ENCODE measurements around the gene HMGA1.

HMGA1 gene

DNA sequence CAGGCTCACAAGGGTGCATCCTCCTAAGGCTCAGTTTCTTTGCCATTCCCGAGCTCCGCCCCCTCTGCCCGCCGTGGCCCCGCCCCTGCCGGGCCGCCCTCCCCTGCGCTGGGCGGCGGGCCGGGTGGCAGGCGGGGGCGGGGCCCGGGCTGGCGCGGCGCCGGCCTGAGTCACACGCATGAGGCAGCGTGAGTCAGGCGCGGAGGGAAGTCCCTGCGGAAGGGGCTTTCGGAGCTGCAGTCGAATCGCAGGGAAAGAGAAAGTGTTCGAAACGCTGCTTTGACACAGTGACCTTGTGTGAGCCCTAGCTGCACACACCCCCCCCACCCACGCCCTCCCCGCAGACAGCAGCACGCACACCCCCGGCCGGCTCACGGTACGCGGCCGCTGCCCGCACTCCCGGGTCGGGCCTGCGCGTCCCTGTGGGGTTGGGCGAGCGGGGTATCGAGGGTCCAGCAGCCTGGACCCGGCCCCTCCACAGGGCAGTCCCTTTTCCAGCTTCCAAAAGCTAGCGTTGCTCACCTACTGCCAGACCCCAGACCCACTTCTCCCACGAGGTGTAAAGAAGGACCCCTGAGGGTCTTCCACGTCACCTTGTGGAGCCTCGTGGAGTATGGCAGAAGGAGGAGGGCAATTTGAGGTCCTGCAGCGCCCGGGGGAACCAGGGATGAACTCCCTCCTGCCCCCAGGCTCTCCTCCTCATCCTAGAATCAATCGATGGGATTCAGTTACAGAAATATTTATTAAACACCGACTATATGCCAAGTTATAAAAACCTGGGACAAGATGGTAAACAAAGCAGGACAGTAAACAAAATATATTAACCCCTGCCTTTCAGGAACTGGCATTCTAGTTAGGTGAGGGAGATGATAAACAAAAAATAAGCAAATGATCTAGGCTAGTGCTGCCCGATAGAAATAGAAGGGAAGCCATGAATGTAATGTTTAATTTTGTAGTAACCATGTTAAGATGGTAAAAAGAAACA lies 12.4 kb upstream of the HMGA1 start:
- DNase-seq = peak; percentile 81 to 92 (median 86)

DNA sequence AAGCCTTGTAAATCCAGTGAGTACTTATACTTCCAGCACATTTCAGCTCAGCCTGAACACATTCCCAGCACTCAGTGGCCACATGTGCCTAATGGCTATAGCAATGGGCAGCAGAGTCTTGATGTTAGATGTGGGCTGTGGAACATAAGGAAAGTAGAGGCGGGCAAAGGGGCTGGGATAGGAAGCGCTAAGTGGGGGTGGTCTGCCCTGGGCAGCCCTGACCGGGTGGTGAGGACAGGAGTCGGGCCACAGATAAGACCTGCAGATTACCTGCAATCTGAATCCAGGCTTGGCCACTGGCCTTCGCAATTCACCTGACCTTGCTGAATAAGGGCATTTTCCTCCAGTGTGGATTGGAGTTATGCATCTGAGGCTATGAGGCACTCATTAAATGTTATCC lies 11.1 kb upstream of the HMGA1 start:
- no peak for DNase-seq

DNA sequence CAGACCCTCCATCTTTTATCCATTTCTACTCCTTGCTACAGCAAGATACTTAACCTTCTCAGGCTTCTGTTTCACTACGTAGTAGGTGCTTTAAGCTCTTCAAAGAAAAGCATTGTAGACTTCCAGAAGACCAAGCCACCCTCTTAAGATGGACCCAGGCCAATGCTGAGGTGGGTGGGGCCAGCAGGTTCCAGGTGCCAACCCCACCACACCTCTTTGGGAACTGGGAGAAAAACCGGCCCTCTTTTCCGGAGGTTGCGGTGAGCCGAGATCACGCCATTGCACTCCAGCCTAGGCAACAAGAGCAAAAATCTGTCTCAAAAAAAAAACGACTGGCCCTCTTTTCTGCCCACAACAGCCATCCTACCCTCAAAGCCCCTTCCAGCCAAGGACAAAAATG lies 10.6 kb upstream of the HMGA1 start:
- no peak for DNase-seq

DNA sequence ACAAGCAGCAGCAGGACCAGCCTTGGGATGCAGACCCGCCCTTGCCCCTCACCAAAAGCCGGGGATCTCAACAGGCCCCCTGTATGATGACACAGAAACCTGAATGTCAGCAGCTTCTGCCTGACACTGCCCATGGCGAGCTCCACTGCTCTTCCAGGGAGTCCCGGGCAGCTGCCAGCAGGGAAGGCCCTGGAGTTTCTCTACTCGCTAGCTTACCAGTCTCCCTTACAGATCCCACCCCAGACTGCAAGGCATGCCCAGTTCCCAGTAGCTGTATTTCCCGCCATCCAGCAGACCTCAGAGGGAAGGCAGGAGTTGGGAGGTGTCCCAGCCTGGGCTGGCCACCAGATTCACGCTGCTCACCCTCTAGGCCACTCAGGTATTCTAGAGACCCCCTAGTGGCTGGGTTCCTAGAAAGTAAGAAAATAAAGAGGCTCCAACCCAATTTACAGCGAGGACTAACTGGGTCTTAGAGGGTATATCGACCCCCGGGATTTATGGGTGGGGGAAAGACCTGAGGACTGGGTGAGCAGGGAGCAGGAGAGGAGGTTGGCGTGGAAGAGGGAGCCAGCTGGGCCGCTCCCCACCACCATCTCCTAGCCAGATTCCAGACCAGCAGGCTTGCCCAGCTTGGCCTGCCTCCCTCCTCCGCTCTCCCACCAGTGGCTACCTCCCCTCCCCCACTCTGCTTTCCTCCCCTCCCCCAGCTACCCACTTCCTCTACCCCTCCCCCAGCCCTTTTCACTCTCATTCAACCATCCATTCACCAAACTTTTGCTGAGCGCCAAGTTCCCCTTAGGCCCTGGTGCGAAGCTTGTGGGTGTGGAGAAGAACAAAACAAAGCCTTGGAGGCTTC lies 9.7 kb upstream of the HMGA1 start:
- DNase-seq = no peak

GRCh38 chr6:34227761-34228421 lies 8.8 kb upstream of the HMGA1 start:
- no peak for DNase-seq

DNA sequence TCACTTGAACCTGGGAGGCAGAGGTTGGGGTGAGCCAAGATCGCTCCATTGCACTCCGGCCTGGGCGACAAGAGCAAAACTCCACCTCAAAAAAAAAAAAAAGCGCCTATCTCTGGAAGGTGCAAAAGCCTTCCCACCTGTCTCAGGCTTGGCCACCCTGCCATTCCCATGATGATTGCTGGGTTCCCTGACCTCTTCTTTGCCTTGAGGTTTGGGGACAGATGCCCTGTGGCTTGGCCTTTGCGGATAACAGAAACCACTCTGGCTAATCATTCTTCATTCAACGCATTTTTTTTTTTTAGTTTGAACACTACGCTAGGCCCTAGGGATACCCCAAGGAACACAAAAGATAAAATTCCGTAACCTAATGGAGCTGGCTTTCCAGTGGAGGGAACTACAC lies 6.8 kb upstream of the HMGA1 start:
- DNase-seq = no peak

- DNase-seq = no peak
These were observed 5.9 kb upstream of the HMGA1 start for GRCh38 chr6:34230653-34231371.

GRCh38 chr6:34231566-34232336 lies 4.9 kb upstream of the HMGA1 start:
- DNase-seq = no peak

DNA sequence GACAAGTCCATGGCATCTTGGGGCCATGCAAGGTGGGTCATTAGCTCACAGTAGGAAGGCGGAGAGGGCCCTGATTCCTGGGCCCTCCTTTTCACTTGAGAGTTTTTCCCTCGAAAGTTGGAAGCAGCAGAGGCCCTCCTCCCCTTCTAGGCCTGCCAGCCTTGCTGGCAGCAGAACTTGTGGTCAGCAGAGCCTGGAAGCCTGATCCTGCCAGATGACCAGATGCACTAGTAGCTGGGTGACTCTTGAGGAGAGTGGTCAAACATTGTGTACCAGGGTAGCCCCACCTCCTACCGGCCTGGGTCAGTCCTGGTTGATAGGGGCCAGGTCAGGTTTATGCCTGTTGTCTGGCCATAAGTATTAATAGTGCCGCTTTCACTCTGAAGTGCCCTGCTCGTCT lies 3.8 kb upstream of the HMGA1 start:
- no peak for DNase-seq

DNA sequence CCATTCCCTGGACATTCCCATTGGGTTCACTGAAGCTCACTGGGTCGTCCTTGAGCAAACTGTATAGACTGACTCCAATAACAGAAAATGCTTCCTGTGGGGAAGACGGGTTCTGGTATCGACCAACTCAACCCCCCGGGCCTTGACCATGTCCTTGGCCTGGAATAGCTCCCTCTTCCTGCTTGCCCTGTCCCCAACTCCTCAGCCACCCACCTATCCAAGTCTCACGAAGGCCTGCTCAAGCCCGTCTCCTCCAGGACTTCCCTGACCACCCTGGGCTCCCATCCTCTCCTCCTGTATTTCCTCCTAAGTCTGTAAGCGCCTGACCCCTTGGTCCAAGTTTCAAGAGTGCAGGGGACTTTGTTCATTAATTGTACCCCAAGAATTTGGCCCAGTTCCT lies 2.8 kb upstream of the HMGA1 start:
- DNase-seq = no peak

- DNase-seq = no peak
These were observed 1.9 kb upstream of the HMGA1 start for GRCh38 chr6:34234667-34235306.

DNA sequence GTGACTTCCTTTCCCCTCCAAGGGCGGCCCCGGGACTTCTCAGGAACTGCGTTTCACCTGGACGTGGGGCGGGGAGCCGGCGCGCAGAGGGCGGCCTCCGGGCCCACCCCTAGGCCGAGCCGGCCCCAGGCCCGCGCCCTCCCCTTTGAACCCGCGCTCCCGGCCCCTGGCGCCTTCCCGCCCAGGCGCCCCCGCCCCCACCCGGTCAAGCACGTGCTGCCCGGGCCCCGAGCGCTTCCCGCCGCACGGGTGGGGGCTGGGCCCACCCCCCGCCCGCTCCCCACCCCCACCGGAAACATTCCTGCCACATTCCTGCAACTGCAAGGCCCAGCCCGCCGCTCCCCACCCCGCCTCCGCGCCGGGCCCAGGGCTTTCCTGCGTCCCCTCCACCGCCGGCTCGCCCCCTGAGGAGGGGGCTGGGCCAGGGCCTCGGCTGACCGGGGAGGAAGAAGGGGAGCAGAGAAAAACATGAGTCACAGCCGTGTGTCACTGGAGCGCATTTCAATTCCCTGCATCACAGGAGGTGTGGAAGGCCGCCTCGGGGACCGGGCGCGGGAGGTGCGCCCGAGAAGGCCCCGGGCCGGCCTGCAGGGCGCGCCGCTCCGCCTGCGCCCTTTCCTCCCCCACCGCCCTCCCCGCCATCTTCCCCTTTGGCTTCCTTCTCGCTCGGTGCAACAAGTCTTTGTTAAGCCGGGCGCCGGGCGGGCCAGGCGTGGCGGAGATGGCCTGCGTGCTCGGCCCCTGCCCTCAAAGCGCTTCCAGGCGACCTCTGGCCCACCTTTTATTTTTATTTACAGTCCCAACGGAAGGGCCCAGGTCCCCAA lies 1.2 kb upstream of the HMGA1 start:
- peak; percentile 36 to 69 (median 62) for DNase-seq

- DNase-seq = peak in 2 of 4 experiments; percentile 45 to 60
These were observed 586 bp upstream of the HMGA1 start for GRCh38 chr6:34236131-34236442.

- peak in 1 of 4 experiments; percentile 32 for DNase-seq
These were observed 646 bp downstream of the HMGA1 start for GRCh38 chr6:34237316-34237721.

- peak; percentile 39 to 74 (median 55) for DNase-seq
These were observed 1.3 kb downstream of the HMGA1 start for GRCh38 chr6:34237722-34238584.

DNA sequence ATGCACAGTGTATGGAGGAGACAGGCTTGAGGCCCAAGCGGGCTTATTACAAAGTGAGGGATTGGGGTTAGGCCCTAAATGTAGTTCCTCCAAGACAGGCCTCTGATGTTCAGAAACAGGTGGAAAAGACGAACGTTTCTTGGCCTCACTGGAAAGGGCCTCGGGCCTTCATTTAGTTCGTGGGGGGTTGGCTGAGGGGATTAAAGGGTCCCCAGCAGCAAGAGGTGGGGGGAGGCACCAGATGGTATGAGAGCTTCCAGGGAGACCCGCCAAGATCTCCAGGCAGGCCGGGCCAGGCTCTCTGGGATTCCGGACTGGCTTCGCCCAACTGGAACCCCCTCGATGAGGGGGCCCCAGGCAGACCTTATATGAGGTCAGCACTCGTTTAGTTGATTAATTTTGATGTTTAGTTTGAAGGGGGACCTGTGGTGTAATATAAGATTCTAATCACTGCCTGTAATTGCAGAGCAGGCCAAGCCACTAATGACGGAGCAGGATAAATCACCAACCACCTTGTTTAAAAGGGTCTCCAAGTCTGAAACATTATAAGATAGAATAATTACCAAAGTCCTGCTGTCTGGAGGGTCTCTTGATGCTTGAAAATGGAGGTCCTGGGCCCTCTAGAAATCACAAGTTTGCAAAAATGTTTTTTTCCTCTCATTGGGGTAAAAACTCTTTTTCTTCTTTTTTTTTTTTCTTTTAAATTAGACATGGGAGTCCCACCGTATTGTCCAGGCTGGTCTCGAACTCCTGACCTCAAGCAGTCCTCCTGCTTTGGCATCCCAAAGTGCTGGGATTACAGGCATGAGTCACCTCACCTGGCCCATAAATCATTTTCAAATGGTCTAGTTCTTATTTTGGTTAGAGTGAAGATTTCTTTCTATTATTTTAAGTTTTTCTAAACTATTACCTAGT lies 2.2 kb downstream of the HMGA1 start:
- no peak for DNase-seq

- DNase-seq = no peak
These were observed 2.8 kb downstream of the HMGA1 start for GRCh38 chr6:34239500-34239825.

DNA sequence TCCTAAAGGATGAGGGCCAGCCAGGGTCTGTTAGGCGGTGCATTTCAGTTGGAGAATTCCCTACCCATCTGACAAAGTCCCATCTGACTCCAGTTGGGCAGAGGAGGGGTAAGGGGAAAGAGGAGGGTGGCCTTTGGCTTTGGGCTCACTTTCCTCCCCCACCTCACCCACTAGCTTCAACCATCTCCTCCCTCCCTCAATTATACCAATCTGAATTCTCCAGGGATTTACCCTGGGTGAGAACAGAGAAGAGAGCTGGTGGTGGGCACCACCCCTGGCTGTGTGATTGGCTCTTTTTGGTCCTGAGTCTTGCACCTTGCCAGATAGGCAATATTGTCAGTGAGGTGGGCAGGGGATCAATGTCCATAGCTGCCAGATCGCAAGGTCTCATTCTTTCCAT lies 3.2 kb downstream of the HMGA1 start:
- no peak for DNase-seq

Measured in activated naive CD4-positive, alpha-beta T cell (primary cell).